ENCODE data around the gene CDH13.

- TF ChIP-seq POLR2AphosphoS5 (IDR thresholded peaks at IDR 0.05; ENCODE audit: low read depth) = no peak
- TF ChIP-seq REST (IDR thresholded peaks at IDR 0.05; ENCODE audit: insufficient replicate concordance, low read depth) = no peak
- TF ChIP-seq, protein P1, sequence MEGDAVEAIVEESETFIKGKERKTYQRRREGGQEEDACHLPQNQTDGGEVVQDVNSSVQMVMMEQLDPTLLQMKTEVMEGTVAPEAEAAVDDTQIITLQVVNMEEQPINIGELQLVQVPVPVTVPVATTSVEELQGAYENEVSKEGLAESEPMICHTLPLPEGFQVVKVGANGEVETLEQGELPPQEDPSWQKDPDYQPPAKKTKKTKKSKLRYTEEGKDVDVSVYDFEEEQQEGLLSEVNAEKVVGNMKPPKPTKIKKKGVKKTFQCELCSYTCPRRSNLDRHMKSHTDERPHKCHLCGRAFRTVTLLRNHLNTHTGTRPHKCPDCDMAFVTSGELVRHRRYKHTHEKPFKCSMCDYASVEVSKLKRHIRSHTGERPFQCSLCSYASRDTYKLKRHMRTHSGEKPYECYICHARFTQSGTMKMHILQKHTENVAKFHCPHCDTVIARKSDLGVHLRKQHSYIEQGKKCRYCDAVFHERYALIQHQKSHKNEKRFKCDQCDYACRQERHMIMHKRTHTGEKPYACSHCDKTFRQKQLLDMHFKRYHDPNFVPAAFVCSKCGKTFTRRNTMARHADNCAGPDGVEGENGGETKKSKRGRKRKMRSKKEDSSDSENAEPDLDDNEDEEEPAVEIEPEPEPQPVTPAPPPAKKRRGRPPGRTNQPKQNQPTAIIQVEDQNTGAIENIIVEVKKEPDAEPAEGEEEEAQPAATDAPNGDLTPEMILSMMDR (IDR thresholded peaks at IDR 0.05; ENCODE audit: insufficient read depth, low read length) = no peak
- TF ChIP-seq GABPA (IDR thresholded peaks at IDR 0.05; ENCODE audit: low read depth) = no peak
- TF ChIP-seq SPI1 (IDR thresholded peaks at IDR 0.05; ENCODE audit: borderline replicate concordance, low read depth) = no peak
Observed at GRCh38 chr16:83110269-83110668, 483.5 kb downstream of the CDH13 start.
